Upper lobe of left lung (tissue), 6 donors: ENCODE measurements around the gene PDE4D. TPM values are rescaled to one million over a fixed set of nuclear protein-coding genes. Genes with fewer than 3 reads are reported as not detected.

Source experiments
- ATAC-seq, 2 donors: fragments of 200-7000 bp; cut with Tn5 transposase; one replicate each; pipeline ENCODE4 v1.9.1; 2022; ENCODE audit warnings: mild to moderate bottlenecking in 2 of 2, moderate library complexity in 2 of 2; ENCODE audit not compliant: low FRiP score in 2 of 2
- DNase-seq, 2 donors: peaks; one replicate each; pipeline ENCODE4 v3.0.0-alpha.2; 2019 to 2020
- H3K27ac ChIP-seq, 4 donors: fragments of 200-600 bp; sonication (generic); one replicate each; pipeline ENCODE4 v1.5.1; 2016 to 2019
- H3K27me3 ChIP-seq, 4 donors: fragments of 200-600 bp; sonication (generic); one replicate each; pipeline ENCODE4 v1.5.1; 2017 to 2019
- H3K36me3 ChIP-seq, 4 donors: fragments of 200-600 bp; sonication (generic); one replicate each; pipeline ENCODE4 v1.5.1; 2016 to 2019
- H3K4me1 ChIP-seq, 4 donors: fragments of 200-600 bp; sonication (generic); one replicate each; pipeline ENCODE4 v1.5.1; 2018 to 2019
- H3K4me3 ChIP-seq, 4 donors: fragments of 200-600 bp; sonication (generic); one replicate each; pipeline ENCODE4 v1.5.1; 2017 to 2019; ENCODE audit warnings: mild to moderate bottlenecking in 2 of 4, moderate library complexity in 1 of 4
- H3K9me3 ChIP-seq, 4 donors: fragments of 200-600 bp; sonication (generic); one replicate each; pipeline ENCODE4 v1.5.1; 2018 to 2019
- CTCF ChIP-seq, 6 experiments: fragments of 450-650 bp in 4 of 6; fragments of 200-600 bp in 2 of 6; sonication (generic) in 2 of 6; IDR thresholded peaks; one replicate each; pipeline ENCODE4 v1.5.1; 2016 to 2019; ENCODE audit warnings: antibody characterized with exemption in 6 of 6
- EP300 ChIP-seq, 4 donors: sonication (generic); formaldehyde crosslinking; IDR thresholded peaks; one replicate each; pipeline ENCODE4 v1.5.1; 2017; ENCODE audit warnings: antibody characterized with exemption in 4 of 4, control low read depth in 2 of 4
- POLR2A ChIP-seq, 4 donors: fragments of 450-650 bp; IDR thresholded peaks; one replicate each; pipeline ENCODE4 v1.5.1; 2016 to 2017; ENCODE audit warnings: antibody characterized with exemption in 4 of 4, mild to moderate bottlenecking in 2 of 4
- POLR2AphosphoS5 ChIP-seq, 2 donors: sonication (generic); formaldehyde crosslinking; IDR thresholded peaks; one replicate each; pipeline ENCODE4 v1.5.1; 2017; ENCODE audit warnings: antibody characterized with exemption in 2 of 2
- WGBS, 2 donors: methylation state at CpG; one replicate each; pipeline ENCODE4 v1.1.5; 2017 to 2018; 5-methylcytosine and 5-hydroxymethylcytosine counted together
- total RNA-seq, 6 donors: library from RNA; depleted of rRNA in 4 of 6; stranded (reverse); fragments of >200 nt in 4 of 6; gene quantifications; one replicate each; pipeline versions ENCODE4 v1.1.0 to v1.2.1, GENCODE V29; 2016 to 2021
- donor health status: DM: no; HTN: no; CAD: no; lungs with moderate emphysema.
- donor health status: DM: no; HTN: yes; CAD: no; lungs with severe emphysema.

Gene PDE4D
- total RNA-seq, 6 donors from 2014 or later: 50.4 to 188 (median 84.0) TPM

DNA sequence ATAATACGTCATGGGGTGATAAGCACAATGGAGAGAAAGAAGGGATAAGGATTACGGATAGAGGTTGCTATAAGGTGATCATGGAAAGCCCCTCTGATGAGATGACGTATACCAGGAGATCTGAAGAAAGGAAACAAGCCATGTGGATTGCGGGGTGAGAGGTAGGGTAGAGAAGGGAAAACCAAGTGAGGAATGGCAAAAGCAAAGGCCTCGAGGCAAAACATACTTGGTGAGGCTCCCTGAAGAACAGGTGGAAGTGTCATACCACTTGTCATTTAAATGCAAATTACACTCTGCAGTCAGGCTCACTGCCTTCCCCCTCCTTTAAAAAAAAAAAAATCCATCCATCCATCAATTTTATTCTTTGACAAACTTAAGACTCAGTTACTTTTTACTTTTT, 889.9 kb downstream of the PDE4D start:
- H3K9me3 ChIP-seq: no peaks in the 10 kb centered on the region
- H3K27ac ChIP-seq: no peak overlapping the region
- ATAC-seq: no peak
- H3K27me3 ChIP-seq: no peaks in the 10 kb centered on the region
- H3K4me1 ChIP-seq: peaks cover 10 to 20% (median 13%) of the 10 kb centered on the region in 4 donors
- H3K36me3 ChIP-seq: no peaks in the 10 kb centered on the region
- DNase-seq: no peak
- H3K4me3 ChIP-seq: no peak overlapping the region
- TF ChIP-seq EP300 (IDR thresholded peaks at IDR 0.05): no peak
- no peak for TF ChIP-seq POLR2A (IDR thresholded peaks at IDR 0.05)
- TF ChIP-seq CTCF (IDR thresholded peaks at IDR 0.05): no peak
- no peak for TF ChIP-seq POLR2AphosphoS5 (IDR thresholded peaks at IDR 0.05)
- 91 to 93% methylated on average over 5 of the region's 5 CpGs for WGBS, 2 donors

- 89 to 90% methylated on average over 4 of the region's 4 CpGs for WGBS, 2 donors
- no peak overlapping the region for H3K27ac ChIP-seq
- no peaks in the 10 kb centered on the region for H3K9me3 ChIP-seq
- no peak for TF ChIP-seq EP300 (IDR thresholded peaks at IDR 0.05)
- TF ChIP-seq POLR2AphosphoS5 (IDR thresholded peaks at IDR 0.05): no peak
- no peak for TF ChIP-seq POLR2A (IDR thresholded peaks at IDR 0.05)
- TF ChIP-seq CTCF (IDR thresholded peaks at IDR 0.05): no peak
- H3K4me3 ChIP-seq: no peak overlapping the region
- DNase-seq (no peak), ATAC-seq (no peak)
- no peaks in the 10 kb centered on the region for H3K27me3 ChIP-seq
- H3K36me3 ChIP-seq: no peaks in the 10 kb centered on the region
- peaks cover 10 to 20% (median 13%) of the 10 kb centered on the region in 4 donors for H3K4me1 ChIP-seq
Measured at GRCh38 chr5:59003124-59003523, 890.4 kb downstream of the PDE4D start.

GRCh38 chr5:59002162-59002825, 891.2 kb downstream of the PDE4D start:
- no peaks in the 10 kb centered on the region for H3K9me3 ChIP-seq
- no peak for DNase-seq
- no peaks in the 10 kb centered on the region for H3K36me3 ChIP-seq
- ATAC-seq: no peak
- WGBS, 2 donors: 94 to 100% methylated on average over 1 of the region's 1 CpG
- H3K27me3 ChIP-seq: no peaks in the 10 kb centered on the region
- H3K4me3 ChIP-seq: no peak overlapping the region
- TF ChIP-seq CTCF (IDR thresholded peaks at IDR 0.05): no peak
- no peak for TF ChIP-seq POLR2AphosphoS5 (IDR thresholded peaks at IDR 0.05)
- TF ChIP-seq EP300 (IDR thresholded peaks at IDR 0.05): no peak
- TF ChIP-seq POLR2A (IDR thresholded peaks at IDR 0.05): no peak
- peaks cover 10 to 19% (median 13%) of the 10 kb centered on the region in 4 donors for H3K4me1 ChIP-seq
- no peak overlapping the region for H3K27ac ChIP-seq

DNA sequence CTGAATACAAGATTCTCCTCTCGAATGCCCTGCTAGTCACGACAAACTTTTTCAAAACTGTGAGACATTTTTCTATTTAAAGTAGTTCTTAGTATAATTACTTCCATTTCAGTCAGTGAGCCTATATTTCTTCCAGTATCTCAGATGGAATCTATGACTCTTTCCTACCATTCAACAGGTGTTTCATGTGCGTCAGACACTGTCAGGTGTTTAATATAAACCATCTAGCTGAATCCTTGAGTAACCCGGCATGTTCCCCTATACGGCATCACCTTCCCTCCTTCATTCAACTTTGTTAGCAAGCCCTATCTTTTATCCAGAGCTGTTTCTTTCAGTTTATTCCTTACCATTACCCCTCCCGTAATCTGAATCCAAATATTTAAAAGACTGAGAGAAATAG, 891.8 kb downstream of the PDE4D start:
- Histone ChIP-seq H3K4me3 (no peak overlapping the region), H3K27me3 (no peaks in the 10 kb centered on the region), H3K4me1 (peaks cover 10 to 16% (median 12%) of the 10 kb centered on the region in 4 donors), H3K36me3 (no peaks in the 10 kb centered on the region), H3K9me3 (no peaks in the 10 kb centered on the region), H3K27ac (no peak overlapping the region)
- 89% methylated on average over 6 of the region's 6 CpGs for WGBS, 2 donors
- no peak for TF ChIP-seq POLR2AphosphoS5 (IDR thresholded peaks at IDR 0.05)
- no peak for TF ChIP-seq POLR2A (IDR thresholded peaks at IDR 0.05)
- no peak for TF ChIP-seq CTCF (IDR thresholded peaks at IDR 0.05)
- TF ChIP-seq EP300 (IDR thresholded peaks at IDR 0.05): no peak
- ATAC-seq (no peak), DNase-seq (no peak)

- Histone ChIP-seq H3K4me3 (no peak overlapping the region), H3K4me1 (peaks cover 10 to 12% (median 10%) of the 10 kb centered on the region in 4 donors), H3K36me3 (no peaks in the 10 kb centered on the region), H3K27me3 (no peaks in the 10 kb centered on the region), H3K9me3 (no peaks in the 10 kb centered on the region), H3K27ac (no peak overlapping the region)
- no peak for ATAC-seq
- TF ChIP-seq CTCF (IDR thresholded peaks at IDR 0.05) (no peak), EP300 (IDR thresholded peaks at IDR 0.05) (no peak), POLR2AphosphoS5 (IDR thresholded peaks at IDR 0.05) (no peak), POLR2A (IDR thresholded peaks at IDR 0.05) (no peak)
- no peak for DNase-seq
Measured at GRCh38 chr5:59001154-59001553, 892.4 kb downstream of the PDE4D start.
